ENCODE measurements around the gene TAS2R8. TPM values are rescaled to one million over a fixed set of nuclear protein-coding genes. Genes with fewer than 3 reads are reported as not detected.
A peak's percentile ranks its signal among the peaks of the same experiment; 100 is the strongest.

Gene TAS2R8, protein sequence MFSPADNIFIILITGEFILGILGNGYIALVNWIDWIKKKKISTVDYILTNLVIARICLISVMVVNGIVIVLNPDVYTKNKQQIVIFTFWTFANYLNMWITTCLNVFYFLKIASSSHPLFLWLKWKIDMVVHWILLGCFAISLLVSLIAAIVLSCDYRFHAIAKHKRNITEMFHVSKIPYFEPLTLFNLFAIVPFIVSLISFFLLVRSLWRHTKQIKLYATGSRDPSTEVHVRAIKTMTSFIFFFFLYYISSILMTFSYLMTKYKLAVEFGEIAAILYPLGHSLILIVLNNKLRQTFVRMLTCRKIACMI
- not detected for total RNA-seq

DNA sequence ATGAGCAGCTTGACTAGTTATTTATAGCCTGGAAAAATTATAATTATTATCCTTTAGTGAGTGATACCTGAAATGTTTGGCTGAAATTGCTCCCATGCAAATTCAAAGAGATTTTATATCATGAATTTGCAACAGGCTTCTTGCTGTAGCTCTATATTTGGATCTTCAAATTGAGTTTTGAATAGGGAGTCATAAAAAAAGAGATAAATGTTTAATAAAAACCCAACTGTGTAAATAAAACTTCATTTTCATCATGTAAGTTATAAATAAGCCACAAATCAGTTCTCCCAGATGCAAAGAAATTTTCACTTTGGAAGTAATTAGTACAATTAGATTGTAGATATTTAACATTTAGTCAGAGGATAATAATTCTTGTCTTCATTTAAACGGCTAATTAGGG is at the start of gene TAS2R8:
Gene TAS2R8 (minus strand): TSS at position 101 of the 400 bp plus-strand sequence. CDS start 306 bp downstream, outside the sequence.
- CTCF ChIA-PET, result no interaction called here
- Mint-ChIP-seq H3K27ac (no peak within 1 kb of the TSS), H3K27me3 (peaks cover 36% of the 10 kb centered on the region), H3K4me3 (no peak within 1 kb of the TSS), H3K9me3 (no peaks in the 10 kb centered on the region), H3K4me1 (ENCODE audit: low read depth) (no peaks in the 10 kb centered on the region), H3K36me3 (ENCODE audit: low read depth) (no peaks in the 10 kb centered on the region)
- ATAC-seq, result no peak
- intact Hi-C loops (cut with micrococcal nuclease), result no loop called here
- POLR2A ChIA-PET, result no interaction called here
- DNase-seq, result no peak
- TF ChIP-seq, protein P1, sequence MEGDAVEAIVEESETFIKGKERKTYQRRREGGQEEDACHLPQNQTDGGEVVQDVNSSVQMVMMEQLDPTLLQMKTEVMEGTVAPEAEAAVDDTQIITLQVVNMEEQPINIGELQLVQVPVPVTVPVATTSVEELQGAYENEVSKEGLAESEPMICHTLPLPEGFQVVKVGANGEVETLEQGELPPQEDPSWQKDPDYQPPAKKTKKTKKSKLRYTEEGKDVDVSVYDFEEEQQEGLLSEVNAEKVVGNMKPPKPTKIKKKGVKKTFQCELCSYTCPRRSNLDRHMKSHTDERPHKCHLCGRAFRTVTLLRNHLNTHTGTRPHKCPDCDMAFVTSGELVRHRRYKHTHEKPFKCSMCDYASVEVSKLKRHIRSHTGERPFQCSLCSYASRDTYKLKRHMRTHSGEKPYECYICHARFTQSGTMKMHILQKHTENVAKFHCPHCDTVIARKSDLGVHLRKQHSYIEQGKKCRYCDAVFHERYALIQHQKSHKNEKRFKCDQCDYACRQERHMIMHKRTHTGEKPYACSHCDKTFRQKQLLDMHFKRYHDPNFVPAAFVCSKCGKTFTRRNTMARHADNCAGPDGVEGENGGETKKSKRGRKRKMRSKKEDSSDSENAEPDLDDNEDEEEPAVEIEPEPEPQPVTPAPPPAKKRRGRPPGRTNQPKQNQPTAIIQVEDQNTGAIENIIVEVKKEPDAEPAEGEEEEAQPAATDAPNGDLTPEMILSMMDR (IDR thresholded peaks at IDR 0.05), result no peak

DNA sequence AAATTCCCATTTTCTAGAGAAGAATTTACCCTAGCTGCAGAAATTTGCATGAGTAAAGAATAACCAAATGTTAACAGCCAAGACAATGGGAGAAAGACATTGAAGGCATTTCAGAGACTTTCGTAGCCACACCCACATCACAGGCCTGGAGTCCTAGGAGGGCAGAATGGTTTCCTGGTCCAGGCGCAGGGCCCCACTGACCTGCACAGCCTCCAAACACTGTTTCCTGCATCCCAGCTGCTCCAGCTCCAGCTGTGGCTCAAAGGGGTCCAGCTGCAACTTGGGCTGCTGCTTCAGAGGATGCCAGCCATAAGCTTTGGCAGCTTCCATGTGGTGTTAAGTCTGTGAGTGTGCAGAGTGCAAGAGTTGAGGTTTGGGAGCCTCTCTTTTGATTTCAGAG is 48.7 kb upstream of the TAS2R8 start:
- no peaks in the 10 kb centered on the region for H3K27me3 Mint-ChIP-seq
- ATAC-seq (no peak), DNase-seq (no peak)
- intact Hi-C loops (cut with micrococcal nuclease), result no loop called here
- peaks cover 45% of the 10 kb centered on the region for H3K36me3 Mint-ChIP-seq (ENCODE audit: low read depth)
- no peak overlapping the region for H3K27ac Mint-ChIP-seq
- peaks cover 28% of the 10 kb centered on the region for H3K9me3 Mint-ChIP-seq
- CTCF ChIA-PET, result no interaction called here
- TF ChIP-seq, protein P1 (IDR thresholded peaks at IDR 0.05), result no peak
- H3K4me3 Mint-ChIP-seq, result no peak overlapping the region
- POLR2A ChIA-PET, result no interaction called here
- peaks cover 21% of the 10 kb centered on the region for H3K4me1 Mint-ChIP-seq (ENCODE audit: low read depth)

DNA sequence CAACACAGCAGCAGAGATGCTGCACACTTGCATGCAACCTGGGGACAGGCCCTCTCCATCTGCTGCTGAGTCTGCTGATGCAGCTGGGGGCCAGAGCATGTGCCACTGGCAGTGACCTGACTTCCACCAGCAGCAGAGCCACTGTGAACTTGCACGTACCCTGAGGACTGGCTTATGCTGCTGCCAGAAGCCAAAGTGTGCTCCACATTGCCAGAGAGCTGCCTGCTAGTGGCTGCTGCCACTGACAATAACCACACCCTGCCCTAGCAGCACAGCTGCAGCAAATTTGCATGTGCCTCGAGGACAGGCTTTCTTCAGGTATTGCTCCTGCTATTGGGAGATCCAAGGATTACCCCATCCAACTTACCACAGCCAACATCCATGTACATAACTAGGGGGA is 46.7 kb upstream of the TAS2R8 start:
- CTCF ChIA-PET, result interaction anchor here (1.3 kb wide), 1 partner anchor 346 kb away, joined by 3 read pairs; no protein-coding TSS in a partner anchor
- ATAC-seq, result no peak
- no peak overlapping the region for H3K27ac Mint-ChIP-seq

DNA sequence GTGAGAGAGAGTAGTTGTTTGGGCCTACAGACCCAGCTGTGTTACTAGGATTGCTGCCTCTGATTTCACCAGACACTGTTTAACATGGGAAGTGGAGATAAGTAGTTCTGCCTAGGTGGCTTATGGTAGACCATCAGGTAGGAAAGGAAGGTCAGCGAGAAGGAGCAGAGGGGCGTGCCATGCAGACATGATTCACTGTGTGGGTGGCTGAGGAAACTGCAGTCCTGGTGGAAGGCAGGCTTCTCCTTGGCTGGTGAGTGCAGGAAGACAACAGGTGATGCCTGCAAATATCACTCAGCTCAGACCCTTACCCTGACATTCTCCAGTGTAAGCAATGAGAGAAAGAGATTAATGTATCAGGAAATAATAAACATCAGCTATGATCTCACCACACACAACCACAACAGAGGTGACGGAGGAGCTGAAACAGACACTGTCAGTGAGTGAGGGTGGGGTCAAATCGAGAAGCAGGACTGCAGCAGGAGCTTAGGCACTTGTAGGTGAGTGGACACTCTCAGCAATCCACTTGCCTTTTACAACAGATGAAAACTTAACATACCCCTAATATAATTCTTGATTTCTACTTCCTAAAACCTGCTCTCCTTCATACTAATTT is 44.3 kb upstream of the TAS2R8 start:
- intact Hi-C loops (cut with micrococcal nuclease), result no loop called here
- Mint-ChIP-seq H3K36me3 (ENCODE audit: low read depth) (peaks cover 21% of the 10 kb centered on the region), H3K27ac (no peak overlapping the region), H3K27me3 (no peaks in the 10 kb centered on the region), H3K4me1 (ENCODE audit: low read depth) (peaks cover 35% of the 10 kb centered on the region), H3K4me3 (no peak overlapping the region), H3K9me3 (peaks cover 6% of the 10 kb centered on the region)
- ChIA-PET POLR2A (interaction anchor here (1.3 kb wide), 1 partner anchor 8 kb away, joined by 3 read pairs; no protein-coding TSS in a partner anchor), CTCF (interaction anchor here (1.5 kb wide), 1 partner anchor 11 kb away, joined by 3 read pairs; no protein-coding TSS in a partner anchor)
- TF ChIP-seq, protein P1 (IDR thresholded peaks at IDR 0.05), result no peak
- ATAC-seq (peak; percentile 27), DNase-seq (no peak)

More for the DNA sequence above, 46.7 kb upstream of the TAS2R8 start:
- H3K36me3 Mint-ChIP-seq (ENCODE audit: low read depth), result peaks cover 34% of the 10 kb centered on the region
- H3K4me1 Mint-ChIP-seq (ENCODE audit: low read depth), result peaks cover 35% of the 10 kb centered on the region
- POLR2A ChIA-PET, result no interaction called here
- intact Hi-C loops (cut with micrococcal nuclease), result no loop called here
- no peaks in the 10 kb centered on the region for H3K27me3 Mint-ChIP-seq
- peaks cover 25% of the 10 kb centered on the region for H3K9me3 Mint-ChIP-seq
- no peak for DNase-seq
- TF ChIP-seq, protein P1 (IDR thresholded peaks at IDR 0.05), result no peak
- H3K4me3 Mint-ChIP-seq, result no peak overlapping the region

DNA sequence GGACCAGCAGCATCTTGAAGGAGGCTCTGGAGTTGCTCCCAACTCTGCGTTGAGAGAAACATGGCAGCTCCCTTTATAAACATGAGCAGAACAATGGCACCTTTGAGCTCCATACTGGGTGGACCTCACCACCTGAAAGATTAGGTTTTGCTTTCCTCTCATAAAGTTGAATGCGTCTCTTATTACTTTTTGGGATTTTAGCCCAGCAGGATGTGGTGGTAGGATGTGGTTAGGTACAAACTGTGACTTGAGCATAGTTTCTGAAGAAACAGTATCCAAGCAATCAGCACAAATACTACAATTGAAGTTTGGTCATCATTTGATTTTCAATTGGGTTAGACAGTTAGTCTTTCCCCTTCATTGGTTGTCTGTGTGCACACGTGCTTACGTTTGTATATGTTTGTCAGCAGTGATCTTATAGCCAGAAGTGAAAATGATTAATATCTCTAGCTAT is 42.4 kb upstream of the TAS2R8 start, which contains the start of gene PRR4:
Gene PRR4 (minus strand): TSS at position 51 of the 454 bp plus-strand sequence. CDS start 38 bp downstream, at position 13.
- Mint-ChIP-seq H3K27ac (no peak within 1 kb of the TSS), H3K9me3 (no peaks in the 10 kb centered on the region), H3K27me3 (no peaks in the 10 kb centered on the region), H3K36me3 (ENCODE audit: low read depth) (peaks cover 11% of the 10 kb centered on the region), H3K4me3 (no peak within 1 kb of the TSS), H3K4me1 (ENCODE audit: low read depth) (peaks cover 35% of the 10 kb centered on the region)
- ChIA-PET POLR2A (no interaction called here), CTCF (interaction anchor here (1.0 kb wide), 1 partner anchor 99 kb away, joined by 4 read pairs; no protein-coding TSS in a partner anchor)
- DNase-seq, result peak; percentile 52
- peak; percentile 68 for ATAC-seq
- TF ChIP-seq, protein P1 (IDR thresholded peaks at IDR 0.05), result no peak
- intact Hi-C loops (cut with micrococcal nuclease), result no loop called here

Data from activated CD8-positive, alpha-beta T cell treated with anti-CD3 and anti-CD28 coated beads for 36 hours (primary cell).